Stimulated activated effector memory CD8-positive, alpha-beta T cell treated with anti-CD3 and anti-CD28 coated beads, Interleukin-12 subunit alpha, Interleukin-12 subunit beta, amount 100 ng/mL, for 72 hours (primary cell): Measurements from ENCODE around the gene HSD17B12.
"Not testable (repeated sequence)": the region's sequence is repeated elsewhere in the genome, so short reads cannot be mapped to it uniquely, and the experiment has no call there.

Experiments used
- ATAC-seq: fragments of 150-1000 bp; cut with Tn5 transposase; 2 replicates; pipeline ENCODE4 v1.10.0; 2021
- DNase-seq, 2 donors: peaks; one replicate each; pipeline ENCODE4 v3.0.0; 2021 to 2022; ENCODE audit warnings: low spot score in 2 of 2
- H3K27ac Mint-ChIP-seq: one replicate; pipeline ENCODE4 v1.8.0; 2022; ENCODE audit warnings: mild to moderate bottlenecking, mixed read lengths
- H3K36me3 Mint-ChIP-seq: one replicate; pipeline ENCODE4 v1.8.0; 2022; ENCODE audit warnings: mild to moderate bottlenecking, mixed read lengths
- H3K4me1 Mint-ChIP-seq: one replicate; pipeline ENCODE4 v1.8.0; 2022; ENCODE audit warnings: mixed read lengths
- H3K4me3 Mint-ChIP-seq: one replicate; pipeline ENCODE4 v1.8.0; 2022; ENCODE audit warnings: mild to moderate bottlenecking, mixed read lengths
- H3K9me3 Mint-ChIP-seq: one replicate; pipeline ENCODE4 v1.8.0; 2022; ENCODE audit warnings: mixed read lengths

The HSD17B12 gene

DNA sequence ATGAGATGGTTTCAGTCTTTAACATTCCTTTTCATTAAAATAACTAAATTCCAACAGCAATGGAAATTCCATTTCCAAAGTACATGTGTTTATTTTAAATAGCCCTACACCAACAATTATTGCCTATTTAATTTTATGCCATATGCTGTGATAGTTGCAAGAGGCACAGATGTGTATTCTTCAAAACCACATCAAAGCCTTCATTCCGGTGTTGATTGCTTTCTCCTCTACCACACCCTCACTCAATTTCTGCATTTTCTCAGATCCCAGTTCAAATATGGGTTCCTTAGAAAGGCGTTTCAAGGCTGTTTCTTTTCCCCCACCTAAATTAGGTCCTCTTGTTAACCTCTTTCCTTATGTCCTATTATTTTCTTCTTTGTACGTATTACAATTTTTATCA lies 6.0 kb upstream of the HSD17B12 start:
- Mint-ChIP-seq H3K4me3 (no peak overlapping the region), H3K36me3 (no peaks in the 10 kb centered on the region), H3K9me3 (peaks cover 2% of the 10 kb centered on the region), H3K4me1 (no peaks in the 10 kb centered on the region), H3K27ac (no peak overlapping the region)
- ATAC-seq (no peak), DNase-seq (no peak)

DNA sequence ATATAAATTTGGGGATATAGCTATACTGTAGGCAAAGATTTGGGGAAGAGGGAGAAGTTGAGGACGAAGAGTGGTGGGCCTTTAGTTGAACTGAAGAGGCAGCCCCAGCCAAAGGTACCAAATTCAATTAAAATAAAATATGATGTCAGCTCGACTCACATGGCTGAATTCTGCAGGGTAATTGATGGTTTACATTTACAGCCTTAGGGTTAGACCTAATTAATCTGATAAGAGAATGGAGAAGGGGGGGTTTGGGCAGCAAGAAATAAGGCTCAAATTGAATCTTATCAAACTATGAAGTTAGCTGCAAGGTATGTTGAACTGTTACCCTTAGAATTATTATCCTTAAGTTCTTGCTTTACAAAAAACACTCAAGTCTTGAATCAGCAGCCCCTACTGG lies 3.6 kb upstream of the HSD17B12 start:
- H3K4me3 Mint-ChIP-seq, result no peak overlapping the region
- H3K36me3 Mint-ChIP-seq, result peaks cover 15% of the 10 kb centered on the region
- peaks cover 15% of the 10 kb centered on the region for H3K4me1 Mint-ChIP-seq
- ATAC-seq (no peak), DNase-seq (no peak)
- H3K9me3 Mint-ChIP-seq, result peaks cover 4% of the 10 kb centered on the region
- H3K27ac Mint-ChIP-seq, result no peak overlapping the region

DNA sequence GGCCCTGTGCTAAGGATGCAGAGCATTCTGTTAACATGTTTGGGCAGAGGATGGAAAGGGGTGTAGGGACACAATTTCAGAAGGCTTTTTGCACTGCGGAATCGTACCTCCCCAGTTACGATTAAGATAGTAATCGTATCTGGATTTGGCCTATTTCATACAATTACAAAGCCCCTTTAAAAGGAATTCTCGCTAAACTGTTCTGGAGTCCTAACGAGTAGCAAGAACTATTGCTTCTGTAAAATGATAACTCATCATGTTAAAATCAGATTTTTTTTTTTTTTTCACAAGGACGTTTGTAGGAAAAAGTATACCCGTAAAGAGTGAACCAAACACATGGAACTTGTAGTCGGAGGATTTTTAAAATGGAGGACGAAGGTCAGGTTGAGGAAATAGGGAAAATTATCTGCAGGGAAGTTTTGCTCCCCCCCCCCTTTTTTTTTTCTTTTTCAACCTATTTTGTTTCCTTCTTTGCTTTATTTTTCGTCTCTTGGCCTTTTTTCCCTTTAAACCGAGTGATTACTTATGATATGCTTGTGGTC lies 934 bp downstream of the HSD17B12 start:
- DNase-seq (no peak), ATAC-seq (no peak)
- Mint-ChIP-seq H3K4me1 (peaks cover 24% of the 10 kb centered on the region), H3K4me3 (peak overlapping the region; percentile 92), H3K27ac (peak overlapping the region; percentile 96), H3K36me3 (peaks cover 39% of the 10 kb centered on the region), H3K9me3 (peaks cover 4% of the 10 kb centered on the region)

DNA sequence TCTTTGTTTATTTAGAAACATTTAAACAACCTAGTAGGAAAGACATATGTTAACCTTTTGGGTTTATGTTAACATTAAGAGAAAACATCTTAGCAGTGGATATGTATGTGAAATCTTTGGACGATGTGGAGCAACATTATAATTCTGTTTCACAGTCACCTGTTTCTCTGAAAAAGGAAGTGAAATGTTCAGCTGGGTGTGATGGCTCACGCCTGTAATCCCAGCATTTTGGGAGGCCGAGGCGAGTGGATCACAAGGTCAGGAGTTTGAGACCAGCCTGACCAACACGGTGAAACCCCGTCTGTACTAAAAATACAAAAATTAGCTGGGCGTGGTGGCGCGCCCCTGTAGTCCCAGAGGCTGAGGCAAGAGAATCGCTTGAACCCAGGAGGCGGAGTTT lies 1.5 kb downstream of the HSD17B12 start:
- Mint-ChIP-seq H3K36me3 (peaks cover 39% of the 10 kb centered on the region), H3K4me1 (peaks cover 25% of the 10 kb centered on the region), H3K27ac (peak overlapping the region; percentile 96), H3K4me3 (peak overlapping the region; percentile 92)
- ATAC-seq, DNase-seq, H3K9me3 Mint-ChIP-seq: not testable (repeated sequence)

DNA sequence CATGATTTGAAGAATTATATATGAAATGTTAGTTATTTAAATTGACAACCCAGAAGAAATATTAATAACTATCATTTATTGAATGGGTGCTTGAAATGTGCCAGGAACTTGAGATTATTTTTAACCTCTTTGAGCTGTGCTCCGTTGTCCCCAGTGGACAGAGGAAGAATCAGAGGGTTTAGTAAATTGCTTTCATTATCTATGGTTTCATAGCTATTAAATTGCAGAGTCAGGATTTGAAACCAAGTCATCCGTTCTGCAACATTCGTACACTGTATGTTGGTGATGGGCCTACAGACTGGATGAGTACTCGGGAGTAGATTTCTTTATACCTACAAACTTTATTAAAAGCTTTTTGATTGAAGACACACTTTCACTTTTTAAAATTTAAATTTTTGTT lies 4.9 kb downstream of the HSD17B12 start:
- no peak for ATAC-seq
- Mint-ChIP-seq H3K9me3 (no peaks in the 10 kb centered on the region), H3K27ac (no peak overlapping the region), H3K4me1 (peaks cover 33% of the 10 kb centered on the region), H3K36me3 (peaks cover 35% of the 10 kb centered on the region), H3K4me3 (no peak overlapping the region)
- DNase-seq, result no peak

DNA sequence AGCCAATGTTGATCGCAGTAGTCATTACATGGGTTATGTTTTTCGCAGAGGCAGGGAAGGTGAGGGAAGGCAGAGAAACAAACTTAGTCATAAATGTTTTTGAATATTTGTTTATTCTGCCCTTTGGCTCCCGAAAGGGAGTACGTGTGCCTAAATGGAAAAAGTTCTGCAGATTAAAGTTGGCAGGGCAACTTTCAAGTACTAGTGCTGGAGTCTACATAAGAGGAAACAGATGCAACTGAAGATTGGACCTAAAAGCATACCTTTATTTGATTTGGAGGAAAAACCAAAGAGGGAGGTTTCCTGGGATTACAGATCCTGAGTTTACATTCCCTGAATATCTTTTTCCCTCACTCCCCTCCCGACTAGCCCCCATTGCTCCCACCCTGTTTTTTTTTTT lies 5.7 kb downstream of the HSD17B12 start:
- ATAC-seq, result no peak
- H3K4me3 Mint-ChIP-seq, result no peak overlapping the region
- H3K9me3 Mint-ChIP-seq, result no peaks in the 10 kb centered on the region
- no peak for DNase-seq
- no peak overlapping the region for H3K27ac Mint-ChIP-seq
- peaks cover 27% of the 10 kb centered on the region for H3K36me3 Mint-ChIP-seq
- peaks cover 33% of the 10 kb centered on the region for H3K4me1 Mint-ChIP-seq

DNA sequence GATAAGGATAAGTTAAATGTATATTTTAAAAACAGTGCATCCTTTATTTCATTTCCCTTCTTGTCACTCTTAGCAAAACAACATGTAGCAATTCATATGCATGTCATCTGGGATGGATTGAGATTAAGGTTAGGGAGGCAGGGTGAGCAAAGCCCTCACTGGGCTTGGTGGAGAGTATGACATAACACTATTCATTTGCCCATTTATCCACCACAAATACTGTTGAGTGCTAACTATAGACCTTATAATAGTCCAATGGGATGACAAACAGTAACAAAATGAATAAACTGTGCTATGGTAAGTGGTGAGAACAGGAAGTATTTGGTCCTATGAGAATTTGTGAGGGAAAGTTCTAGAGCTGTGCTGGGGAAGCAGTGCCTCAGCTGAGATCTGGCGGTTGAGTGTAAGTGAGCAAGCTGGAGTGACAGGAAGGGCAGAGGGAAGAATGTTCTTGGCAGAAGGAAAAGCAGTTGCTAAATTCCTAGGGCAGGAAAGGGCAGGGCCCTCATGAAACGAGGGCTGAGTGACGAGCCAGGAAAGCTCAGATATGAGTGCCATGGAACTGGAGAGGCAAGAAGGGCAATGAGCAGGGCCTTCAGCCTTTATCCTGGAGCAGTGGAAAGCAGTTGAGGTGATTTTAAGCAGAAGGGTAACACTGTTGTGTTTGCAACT lies 6.7 kb downstream of the HSD17B12 start:
- Mint-ChIP-seq H3K9me3 (no peaks in the 10 kb centered on the region), H3K27ac (no peak overlapping the region), H3K4me1 (peaks cover 34% of the 10 kb centered on the region), H3K4me3 (no peak overlapping the region), H3K36me3 (peaks cover 24% of the 10 kb centered on the region)
- ATAC-seq (no peak), DNase-seq (no peak)

DNA sequence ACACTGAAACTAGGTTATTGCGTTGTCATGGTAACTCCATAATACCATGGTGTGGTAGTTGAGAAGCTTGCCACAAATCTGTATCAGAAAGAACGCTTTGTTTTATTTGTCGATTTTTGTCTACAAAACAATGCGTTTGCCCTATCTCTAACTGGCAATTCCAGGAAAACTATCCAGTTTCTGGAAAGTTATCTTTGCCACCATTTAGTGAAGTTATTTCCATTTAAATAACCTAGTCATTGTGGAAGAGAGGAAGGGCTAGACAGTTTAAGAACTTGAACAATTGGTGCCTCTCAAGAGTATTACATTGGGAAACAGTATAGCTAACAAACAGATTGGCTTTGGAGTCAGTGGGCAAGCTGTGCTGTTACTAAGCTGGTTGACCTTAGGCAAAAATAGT lies 7.9 kb downstream of the HSD17B12 start:
- H3K9me3 Mint-ChIP-seq, result no peaks in the 10 kb centered on the region
- H3K4me3 Mint-ChIP-seq, result no peak overlapping the region
- ATAC-seq, result no peak
- DNase-seq, result no peak
- H3K4me1 Mint-ChIP-seq, result peaks cover 26% of the 10 kb centered on the region
- no peak overlapping the region for H3K27ac Mint-ChIP-seq
- H3K36me3 Mint-ChIP-seq, result peaks cover 13% of the 10 kb centered on the region

DNA sequence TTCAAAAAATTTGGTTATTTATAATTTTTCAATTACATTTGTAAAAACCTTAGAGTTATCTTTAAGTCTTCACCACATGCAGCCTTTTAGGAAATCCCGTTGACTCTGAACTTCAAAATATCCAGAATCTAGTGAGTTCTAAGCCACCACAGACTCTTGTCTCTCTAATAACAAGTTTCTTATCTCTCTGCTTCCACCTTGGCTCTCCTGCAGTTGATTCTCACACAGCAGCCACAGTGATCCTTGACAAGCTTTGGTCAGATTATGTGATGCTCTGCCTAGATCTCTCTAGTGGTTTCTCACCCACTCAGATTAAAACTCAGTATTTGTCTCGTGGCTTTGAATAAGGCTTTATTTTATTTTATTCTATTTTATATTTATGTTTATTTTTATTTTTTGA lies 8.6 kb downstream of the HSD17B12 start:
- DNase-seq, result no peak
- no peak overlapping the region for H3K4me3 Mint-ChIP-seq
- H3K9me3 Mint-ChIP-seq, result no peaks in the 10 kb centered on the region
- peaks cover 7% of the 10 kb centered on the region for H3K36me3 Mint-ChIP-seq
- ATAC-seq, result no peak
- no peak overlapping the region for H3K27ac Mint-ChIP-seq
- H3K4me1 Mint-ChIP-seq, result peaks cover 26% of the 10 kb centered on the region

DNA sequence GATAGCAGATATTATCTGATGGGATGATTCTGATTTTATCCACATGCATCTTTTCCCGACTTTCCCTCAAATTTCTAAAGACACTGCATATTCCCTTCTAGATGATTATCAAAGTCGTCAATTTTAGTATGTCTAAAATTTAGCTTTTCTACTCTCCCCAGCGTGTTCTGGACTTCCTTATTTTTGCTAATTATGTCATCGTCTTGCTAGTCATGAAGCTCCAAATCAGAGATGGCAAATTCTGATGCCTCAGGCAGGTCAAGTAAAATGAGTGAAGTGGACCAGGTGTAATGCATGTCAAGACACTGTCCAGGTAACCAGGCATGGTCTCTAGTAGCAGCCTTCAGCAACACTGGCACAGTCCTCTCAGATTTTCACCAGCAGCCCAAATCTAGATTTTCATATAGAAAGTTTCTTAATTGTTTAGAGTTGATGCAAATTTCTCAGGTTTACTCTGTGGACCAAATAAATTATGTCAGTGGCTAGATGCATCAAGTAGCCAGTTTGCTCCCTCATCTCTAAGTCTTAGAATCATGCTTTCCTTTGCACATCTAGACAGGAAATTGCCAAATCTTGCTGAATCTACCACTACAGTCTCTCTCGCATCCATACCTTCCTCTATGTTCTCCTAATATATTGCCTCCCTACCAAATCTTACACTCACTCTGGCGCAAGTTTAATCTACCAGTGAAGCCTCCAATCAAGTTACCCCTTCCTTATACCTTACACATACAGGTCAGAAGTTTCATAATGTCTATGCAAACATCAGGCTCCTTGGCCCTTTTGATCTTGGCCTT lies 10.6 kb downstream of the HSD17B12 start:
- H3K36me3 Mint-ChIP-seq, result peaks cover 4% of the 10 kb centered on the region
- DNase-seq (no peak), ATAC-seq (no peak)
- H3K27ac Mint-ChIP-seq, result no peak overlapping the region
- no peak overlapping the region for H3K4me3 Mint-ChIP-seq
- H3K9me3 Mint-ChIP-seq, result no peaks in the 10 kb centered on the region
- peaks cover 26% of the 10 kb centered on the region for H3K4me1 Mint-ChIP-seq

DNA sequence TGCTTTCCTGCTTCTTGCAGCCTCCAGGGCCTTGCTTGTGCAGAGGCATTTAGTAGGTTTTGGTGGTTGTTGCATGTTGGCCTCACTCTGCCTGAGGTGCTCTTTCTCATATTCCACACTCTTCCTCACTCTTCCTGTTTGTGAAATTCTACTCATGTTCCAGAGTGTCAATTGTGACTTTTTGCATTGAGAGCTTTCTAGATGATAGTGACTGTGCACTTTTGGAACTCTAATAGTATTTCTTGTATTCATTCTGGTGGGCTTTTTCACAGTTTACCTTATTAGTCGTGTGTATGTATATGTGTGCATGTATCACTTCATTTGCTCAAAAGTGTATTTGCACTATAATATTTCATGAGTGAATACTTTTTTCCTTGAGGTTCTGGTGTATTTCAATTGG lies 11.3 kb downstream of the HSD17B12 start:
- Mint-ChIP-seq H3K4me1 (peaks cover 30% of the 10 kb centered on the region), H3K4me3 (no peak overlapping the region), H3K9me3 (no peaks in the 10 kb centered on the region), H3K36me3 (peaks cover 4% of the 10 kb centered on the region), H3K27ac (no peak overlapping the region)
- ATAC-seq, result no peak
- DNase-seq, result no peak

DNA sequence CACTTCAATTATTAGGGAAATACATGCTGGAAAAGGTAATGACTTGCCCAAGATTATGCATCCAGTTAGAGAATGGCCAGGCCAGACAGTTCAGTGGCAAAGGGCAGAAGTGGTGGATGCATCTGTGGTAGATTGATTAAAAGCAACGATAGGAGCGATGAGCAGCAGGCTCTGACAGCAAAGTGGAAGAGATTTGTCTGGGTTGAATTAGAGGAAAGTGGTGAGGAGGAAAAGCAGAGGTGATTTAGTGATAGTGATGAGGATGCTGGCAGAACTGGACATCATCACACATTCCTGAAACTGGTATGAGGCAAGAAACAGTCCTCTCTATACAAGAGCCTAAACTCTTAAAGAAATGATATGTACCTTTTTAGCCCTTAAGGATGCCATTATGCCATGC lies 12.5 kb downstream of the HSD17B12 start:
- Mint-ChIP-seq H3K9me3 (no peaks in the 10 kb centered on the region), H3K27ac (no peak overlapping the region), H3K4me3 (no peak overlapping the region), H3K36me3 (peaks cover 4% of the 10 kb centered on the region), H3K4me1 (peaks cover 31% of the 10 kb centered on the region)
- DNase-seq (no peak), ATAC-seq (no peak)

DNA sequence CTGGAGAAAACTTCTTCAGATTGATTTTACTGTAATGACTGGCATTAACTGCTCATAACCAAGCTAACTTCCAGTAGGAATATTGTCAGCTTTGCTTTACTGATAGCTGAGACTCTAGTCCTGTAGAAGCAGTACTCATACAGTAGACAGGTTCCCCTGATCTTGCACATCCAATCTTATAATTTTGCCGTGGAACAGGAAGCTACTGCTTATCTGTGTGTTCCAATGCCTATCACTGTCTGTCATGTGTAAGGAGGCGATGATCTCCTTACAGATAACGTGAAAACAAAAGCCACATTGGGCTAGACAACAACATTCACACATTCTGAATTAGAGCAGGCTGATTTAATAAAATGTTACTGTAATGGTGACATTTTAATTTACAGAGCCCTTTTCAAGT lies 13.2 kb downstream of the HSD17B12 start:
- ATAC-seq, result no peak
- H3K4me1 Mint-ChIP-seq, result peaks cover 31% of the 10 kb centered on the region
- no peak overlapping the region for H3K27ac Mint-ChIP-seq
- H3K36me3 Mint-ChIP-seq, result peaks cover 4% of the 10 kb centered on the region
- no peak for DNase-seq
- H3K4me3 Mint-ChIP-seq, result no peak overlapping the region
- no peaks in the 10 kb centered on the region for H3K9me3 Mint-ChIP-seq

DNA sequence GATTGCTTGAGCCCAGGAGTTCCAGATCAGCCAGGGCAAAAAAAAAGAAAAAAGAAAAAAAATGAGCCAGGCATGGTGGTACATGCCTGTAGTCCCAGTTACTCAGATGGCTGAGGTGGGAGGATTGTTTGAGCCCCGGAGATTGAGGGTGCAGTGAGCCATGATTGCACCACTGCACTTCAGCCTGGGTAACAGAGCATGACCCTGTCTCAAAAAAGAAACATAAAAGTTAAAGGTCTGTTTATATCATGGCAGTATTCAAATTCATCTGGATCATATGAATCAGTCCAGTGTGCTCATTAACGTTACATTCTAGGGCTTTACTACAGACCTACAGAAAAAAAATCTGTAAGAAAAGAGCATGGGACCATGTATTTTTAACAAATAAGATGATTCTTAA lies 13.9 kb downstream of the HSD17B12 start:
- no peak overlapping the region for H3K27ac Mint-ChIP-seq
- no peak overlapping the region for H3K4me3 Mint-ChIP-seq
- H3K9me3 Mint-ChIP-seq, result no peaks in the 10 kb centered on the region
- H3K4me1 Mint-ChIP-seq, result peaks cover 31% of the 10 kb centered on the region
- ATAC-seq (no peak), DNase-seq (no peak)
- peaks cover 4% of the 10 kb centered on the region for H3K36me3 Mint-ChIP-seq

DNA sequence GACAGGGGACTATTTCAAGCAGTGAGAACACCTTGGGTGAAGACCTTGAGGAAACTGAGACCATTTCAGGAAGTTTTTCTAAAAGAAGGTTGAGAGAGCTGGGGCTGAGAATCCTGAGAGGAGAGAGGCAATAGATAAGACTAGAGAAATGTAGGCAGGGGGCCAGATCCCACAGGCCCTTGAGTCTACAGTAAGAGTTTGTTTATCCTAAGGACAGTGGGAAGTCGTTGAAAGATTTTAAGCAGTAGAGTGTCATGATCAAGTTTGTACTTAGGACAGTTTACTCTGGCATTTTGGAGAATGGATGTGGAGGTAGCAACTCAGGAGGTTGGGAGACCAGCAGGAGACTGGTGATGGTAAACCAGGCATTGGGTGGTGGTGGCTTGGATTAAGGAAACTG lies 17.1 kb downstream of the HSD17B12 start:
- no peak overlapping the region for H3K27ac Mint-ChIP-seq
- no peaks in the 10 kb centered on the region for H3K9me3 Mint-ChIP-seq
- no peak for DNase-seq
- no peak overlapping the region for H3K4me3 Mint-ChIP-seq
- H3K36me3 Mint-ChIP-seq, result no peaks in the 10 kb centered on the region
- H3K4me1 Mint-ChIP-seq, result peaks cover 11% of the 10 kb centered on the region
- ATAC-seq, result no peak

DNA sequence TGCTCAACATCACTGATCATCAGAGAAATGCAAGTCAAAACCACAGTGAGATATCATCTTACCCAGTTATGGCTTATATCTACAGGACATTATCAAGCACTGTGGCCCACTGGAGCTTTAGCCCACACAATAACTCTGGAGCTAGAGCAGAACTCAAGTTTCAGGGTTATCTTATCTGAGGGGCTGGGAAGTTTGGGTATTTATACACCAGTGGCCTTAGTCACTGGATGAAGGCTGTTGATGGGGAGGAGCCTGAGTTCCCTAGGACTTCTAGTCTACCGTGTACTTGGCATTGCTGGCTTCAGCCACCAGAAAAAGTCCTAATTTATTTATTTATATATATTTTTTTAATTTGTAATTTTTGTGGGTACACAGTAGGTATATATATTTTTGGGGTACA lies 19.3 kb downstream of the HSD17B12 start:
- H3K4me3 Mint-ChIP-seq, result no peak overlapping the region

More for the DNA sequence above, 19.3 kb downstream of the HSD17B12 start:
- Mint-ChIP-seq H3K36me3 (no peaks in the 10 kb centered on the region), H3K9me3 (no peaks in the 10 kb centered on the region), H3K4me1 (peaks cover 16% of the 10 kb centered on the region), H3K27ac (no peak overlapping the region)
- DNase-seq (no peak), ATAC-seq (no peak)
